ENCODE measurements around the gene PAQR4. TPM values are rescaled to one million over a fixed set of nuclear protein-coding genes. Genes with fewer than 3 reads are reported as not detected.
A peak's percentile ranks its signal among the peaks of the same experiment; 100 is the strongest.
"Not testable (repeated sequence)": the region's sequence is repeated elsewhere in the genome, so short reads cannot be mapped to it uniquely, and the experiment has no call there.

PAQR4 gene
- polyA plus RNA-seq, 1 donor from 2014 or later: 47.8 TPM

DNA sequence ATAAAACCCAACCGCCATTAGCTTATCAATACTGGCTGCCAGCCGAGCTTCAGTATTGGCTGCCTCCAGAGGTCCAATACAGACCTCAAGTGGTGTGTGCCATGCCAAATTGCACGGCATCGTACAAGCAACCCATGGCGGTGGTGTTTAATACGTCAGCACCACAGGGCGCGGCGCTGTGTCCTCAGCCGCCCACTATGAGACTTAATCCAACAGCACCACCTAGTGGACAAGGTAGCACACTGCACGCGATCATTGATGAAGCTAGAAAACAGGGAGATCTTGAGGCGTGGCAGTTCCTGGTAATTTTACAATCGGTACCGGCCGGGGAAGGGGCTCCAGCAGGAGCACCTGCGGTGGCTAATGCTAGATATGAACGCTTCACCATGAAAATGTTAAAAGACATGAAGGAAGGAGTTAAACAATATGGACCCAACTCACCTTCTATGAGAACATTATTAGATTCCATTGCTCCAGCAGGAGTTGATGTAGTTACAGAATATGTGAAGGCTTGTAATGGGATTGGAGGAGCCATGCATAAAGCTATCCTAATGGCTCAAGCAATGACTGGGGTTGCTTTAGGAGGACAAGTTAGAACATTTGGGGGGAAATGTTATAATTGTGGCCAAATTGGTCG, 42.0 kb upstream of the PAQR4 start:
- Histone ChIP-seq H3K36me3 (ENCODE audit: insufficient read depth, low read length) (no peaks in the 10 kb centered on the region), H3K9ac (ENCODE audit: low read length) (no peak overlapping the region), H3K9me3 (ENCODE audit: low read length) (no peaks in the 10 kb centered on the region), H3K4me2 (ENCODE audit: low read length) (no peak overlapping the region), H3K27ac (ENCODE audit: low read length) (no peak overlapping the region), H3K27me3 (ENCODE audit: insufficient read depth, low read depth, low read length) (no peaks in the 10 kb centered on the region), H3K9me2 (ENCODE audit: insufficient read depth, low read length) (no peaks in the 10 kb centered on the region), H3F3A (ENCODE audit: insufficient read depth, low read length, poor library complexity, severe bottlenecking) (no peaks in the 10 kb centered on the region), H2AFZ (ENCODE audit: low read depth, low read length) (no peak overlapping the region), H3K79me2 (replicated peaks; ENCODE audit: insufficient read depth, low read length) (no peaks in the 10 kb centered on the region), H4K20me1 (ENCODE audit: insufficient read depth) (no peaks in the 10 kb centered on the region), H3K4me3 (ENCODE audit: low read length) (no peak overlapping the region)
- peak; percentile 71 for TF ChIP-seq SMC3 (conservative IDR thresholded peaks at IDR 0.05; ENCODE audit: poor library complexity)
- no peak for TF ChIP-seq EP300 (conservative IDR thresholded peaks at IDR 0.05; ENCODE audit: poor library complexity, severe bottlenecking)
- TF ChIP-seq MXI1 (conservative IDR thresholded peaks at IDR 0.05; ENCODE audit: poor library complexity, severe bottlenecking): no peak
- peak; percentile 73 for TF ChIP-seq RAD21 (conservative IDR thresholded peaks at IDR 0.05)
- TF ChIP-seq, protein P1, sequence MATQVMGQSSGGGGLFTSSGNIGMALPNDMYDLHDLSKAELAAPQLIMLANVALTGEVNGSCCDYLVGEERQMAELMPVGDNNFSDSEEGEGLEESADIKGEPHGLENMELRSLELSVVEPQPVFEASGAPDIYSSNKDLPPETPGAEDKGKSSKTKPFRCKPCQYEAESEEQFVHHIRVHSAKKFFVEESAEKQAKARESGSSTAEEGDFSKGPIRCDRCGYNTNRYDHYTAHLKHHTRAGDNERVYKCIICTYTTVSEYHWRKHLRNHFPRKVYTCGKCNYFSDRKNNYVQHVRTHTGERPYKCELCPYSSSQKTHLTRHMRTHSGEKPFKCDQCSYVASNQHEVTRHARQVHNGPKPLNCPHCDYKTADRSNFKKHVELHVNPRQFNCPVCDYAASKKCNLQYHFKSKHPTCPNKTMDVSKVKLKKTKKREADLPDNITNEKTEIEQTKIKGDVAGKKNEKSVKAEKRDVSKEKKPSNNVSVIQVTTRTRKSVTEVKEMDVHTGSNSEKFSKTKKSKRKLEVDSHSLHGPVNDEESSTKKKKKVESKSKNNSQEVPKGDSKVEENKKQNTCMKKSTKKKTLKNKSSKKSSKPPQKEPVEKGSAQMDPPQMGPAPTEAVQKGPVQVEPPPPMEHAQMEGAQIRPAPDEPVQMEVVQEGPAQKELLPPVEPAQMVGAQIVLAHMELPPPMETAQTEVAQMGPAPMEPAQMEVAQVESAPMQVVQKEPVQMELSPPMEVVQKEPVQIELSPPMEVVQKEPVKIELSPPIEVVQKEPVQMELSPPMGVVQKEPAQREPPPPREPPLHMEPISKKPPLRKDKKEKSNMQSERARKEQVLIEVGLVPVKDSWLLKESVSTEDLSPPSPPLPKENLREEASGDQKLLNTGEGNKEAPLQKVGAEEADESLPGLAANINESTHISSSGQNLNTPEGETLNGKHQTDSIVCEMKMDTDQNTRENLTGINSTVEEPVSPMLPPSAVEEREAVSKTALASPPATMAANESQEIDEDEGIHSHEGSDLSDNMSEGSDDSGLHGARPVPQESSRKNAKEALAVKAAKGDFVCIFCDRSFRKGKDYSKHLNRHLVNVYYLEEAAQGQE (IDR thresholded peaks at IDR 0.05; ENCODE audit: borderline replicate concordance): no peak
- TF ChIP-seq TAF1 (IDR thresholded peaks at IDR 0.05; ENCODE audit: low read depth): no peak
- TF ChIP-seq POLR2AphosphoS5 (IDR thresholded peaks at IDR 0.05): no peak
- TF ChIP-seq, protein P2, sequence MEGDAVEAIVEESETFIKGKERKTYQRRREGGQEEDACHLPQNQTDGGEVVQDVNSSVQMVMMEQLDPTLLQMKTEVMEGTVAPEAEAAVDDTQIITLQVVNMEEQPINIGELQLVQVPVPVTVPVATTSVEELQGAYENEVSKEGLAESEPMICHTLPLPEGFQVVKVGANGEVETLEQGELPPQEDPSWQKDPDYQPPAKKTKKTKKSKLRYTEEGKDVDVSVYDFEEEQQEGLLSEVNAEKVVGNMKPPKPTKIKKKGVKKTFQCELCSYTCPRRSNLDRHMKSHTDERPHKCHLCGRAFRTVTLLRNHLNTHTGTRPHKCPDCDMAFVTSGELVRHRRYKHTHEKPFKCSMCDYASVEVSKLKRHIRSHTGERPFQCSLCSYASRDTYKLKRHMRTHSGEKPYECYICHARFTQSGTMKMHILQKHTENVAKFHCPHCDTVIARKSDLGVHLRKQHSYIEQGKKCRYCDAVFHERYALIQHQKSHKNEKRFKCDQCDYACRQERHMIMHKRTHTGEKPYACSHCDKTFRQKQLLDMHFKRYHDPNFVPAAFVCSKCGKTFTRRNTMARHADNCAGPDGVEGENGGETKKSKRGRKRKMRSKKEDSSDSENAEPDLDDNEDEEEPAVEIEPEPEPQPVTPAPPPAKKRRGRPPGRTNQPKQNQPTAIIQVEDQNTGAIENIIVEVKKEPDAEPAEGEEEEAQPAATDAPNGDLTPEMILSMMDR (IDR thresholded peaks at IDR 0.05; ENCODE audit: poor library complexity, severe bottlenecking): peak; percentile 88
- TF ChIP-seq EZH2 (IDR thresholded peaks at IDR 0.05; ENCODE audit: borderline replicate concordance, insufficient read depth, low read length, poor library complexity, severe bottlenecking): no peak

DNA sequence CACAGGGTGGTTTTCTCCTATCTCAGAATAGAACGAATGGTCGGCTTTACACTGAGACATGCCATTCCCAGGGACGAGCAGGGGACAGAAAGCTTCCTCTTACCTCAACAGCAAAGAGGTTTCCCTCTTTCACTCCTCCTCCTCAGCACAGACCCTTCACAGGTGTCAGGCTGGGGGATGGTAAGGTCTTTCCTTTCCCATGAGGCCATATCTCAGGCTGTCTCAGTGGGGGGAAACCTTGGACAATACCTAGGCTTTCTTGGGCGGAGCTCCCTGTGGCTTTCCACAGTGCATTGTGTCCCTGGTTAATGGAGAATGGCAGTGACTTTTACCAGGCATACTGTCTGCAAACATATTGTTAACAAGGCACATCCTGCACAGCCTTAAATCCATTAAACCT, 41.0 kb upstream of the PAQR4 start:
- H3K36me3 ChIP-seq (ENCODE audit: insufficient read depth, low read length); H3K9ac ChIP-seq (ENCODE audit: low read length); H2AFZ ChIP-seq (ENCODE audit: low read depth, low read length); H3K4me2 ChIP-seq (ENCODE audit: low read length); H3F3A ChIP-seq (ENCODE audit: insufficient read depth, low read length, poor library complexity, severe bottlenecking); H3K9me2 ChIP-seq (ENCODE audit: insufficient read depth, low read length); H3K9me3 ChIP-seq (ENCODE audit: low read length); H3K79me2 ChIP-seq (replicated peaks; ENCODE audit: insufficient read depth, low read length); H3K4me3 ChIP-seq (ENCODE audit: low read length); H3K27me3 ChIP-seq (ENCODE audit: insufficient read depth, low read depth, low read length); H3K27ac ChIP-seq (ENCODE audit: low read length); H4K20me1 ChIP-seq (ENCODE audit: insufficient read depth): not testable (repeated sequence)

DNA sequence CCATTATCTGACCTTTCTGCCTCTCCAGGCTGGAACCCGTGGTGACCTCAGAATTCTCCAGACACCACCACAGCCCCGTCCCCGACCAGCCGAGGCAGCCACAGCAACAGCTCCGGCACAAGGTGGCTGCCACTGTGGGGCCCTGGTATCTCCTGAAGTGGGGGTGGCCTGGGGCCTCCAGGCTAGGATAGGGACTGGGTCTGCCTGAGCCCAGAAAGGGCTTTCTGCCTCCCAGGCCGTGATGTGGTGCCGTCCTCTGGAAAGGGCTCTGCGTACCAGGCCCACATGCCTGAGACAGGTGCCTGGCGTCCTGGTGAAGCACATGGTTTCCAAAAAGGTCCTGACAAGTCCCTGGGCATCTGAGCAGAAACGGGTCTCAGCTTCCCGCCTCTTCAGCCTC, 40.4 kb upstream of the PAQR4 start:
- Histone ChIP-seq H2AFZ (ENCODE audit: low read depth, low read length) (no peak overlapping the region), H3K79me2 (replicated peaks; ENCODE audit: insufficient read depth, low read length) (no peaks in the 10 kb centered on the region), H3K36me3 (ENCODE audit: insufficient read depth, low read length) (no peaks in the 10 kb centered on the region), H3K4me2 (ENCODE audit: low read length) (no peak overlapping the region), H3K4me3 (ENCODE audit: low read length) (no peak overlapping the region), H3K9me2 (ENCODE audit: insufficient read depth, low read length) (no peaks in the 10 kb centered on the region), H3K27ac (ENCODE audit: low read length) (no peak overlapping the region), H3K9me3 (ENCODE audit: low read length) (no peaks in the 10 kb centered on the region), H3F3A (ENCODE audit: insufficient read depth, low read length, poor library complexity, severe bottlenecking) (no peaks in the 10 kb centered on the region), H3K9ac (ENCODE audit: low read length) (no peak overlapping the region), H3K27me3 (ENCODE audit: insufficient read depth, low read depth, low read length) (no peaks in the 10 kb centered on the region), H4K20me1 (ENCODE audit: insufficient read depth) (no peaks in the 10 kb centered on the region)
- TF ChIP-seq POLR2AphosphoS5 (IDR thresholded peaks at IDR 0.05) (no peak), RAD21 (conservative IDR thresholded peaks at IDR 0.05) (no peak), EP300 (conservative IDR thresholded peaks at IDR 0.05; ENCODE audit: poor library complexity, severe bottlenecking) (no peak), EZH2 (IDR thresholded peaks at IDR 0.05; ENCODE audit: borderline replicate concordance, insufficient read depth, low read length, poor library complexity, severe bottlenecking) (no peak), SMC3 (conservative IDR thresholded peaks at IDR 0.05; ENCODE audit: poor library complexity) (no peak), TAF1 (IDR thresholded peaks at IDR 0.05; ENCODE audit: low read depth) (no peak), MXI1 (conservative IDR thresholded peaks at IDR 0.05; ENCODE audit: poor library complexity, severe bottlenecking) (no peak)
- TF ChIP-seq, protein P1 (IDR thresholded peaks at IDR 0.05; ENCODE audit: borderline replicate concordance): no peak
- TF ChIP-seq, protein P2 (IDR thresholded peaks at IDR 0.05; ENCODE audit: poor library complexity, severe bottlenecking): no peak
